Fibroblast of gingiva (primary cell): ENCODE measurements around the gene BORCS5.

Experiments
- DNase-seq: peaks from one replicate; pipeline ENCODE4 v3.0.0-alpha.2; 2011; ENCODE audit warnings: low read depth

Gene BORCS5

GRCh38 chr12:12433203-12433731 is 76.4 kb downstream of the BORCS5 start:
- no peak for DNase-seq

GRCh38 chr12:12436831-12437345 is 80.0 kb downstream of the BORCS5 start:
- no peak for DNase-seq

GRCh38 chr12:12439636-12440035 is 82.8 kb downstream of the BORCS5 start:
- no peak for DNase-seq

- DNase-seq: no peak
These were observed 84.0 kb downstream of the BORCS5 start for GRCh38 chr12:12440784-12441428.

GRCh38 chr12:12441429-12441807 is 84.5 kb downstream of the BORCS5 start:
- DNase-seq: no peak

- DNase-seq: no peak
These were observed 85.1 kb downstream of the BORCS5 start for GRCh38 chr12:12441843-12442461.

- DNase-seq: peak; percentile 28
These were observed 85.7 kb downstream of the BORCS5 start for GRCh38 chr12:12442548-12443071.

- DNase-seq: no peak
These were observed 86.6 kb downstream of the BORCS5 start for GRCh38 chr12:12443431-12443878.

GRCh38 chr12:12445165-12445881 is 88.4 kb downstream of the BORCS5 start:
- DNase-seq: no peak

GRCh38 chr12:12445882-12446181 is 89.0 kb downstream of the BORCS5 start:
- no peak for DNase-seq

GRCh38 chr12:12446786-12447185 is 89.9 kb downstream of the BORCS5 start:
- no peak for DNase-seq

GRCh38 chr12:12447236-12447635 is 90.4 kb downstream of the BORCS5 start:
- no peak for DNase-seq

GRCh38 chr12:12447837-12448236 is 91.0 kb downstream of the BORCS5 start:
- no peak for DNase-seq

GRCh38 chr12:12449533-12450025 is 92.7 kb downstream of the BORCS5 start:
- DNase-seq: peak; percentile 76

- no peak for DNase-seq
These were observed 93.2 kb downstream of the BORCS5 start for GRCh38 chr12:12450043-12450471.

GRCh38 chr12:12451098-12451497 is 94.2 kb downstream of the BORCS5 start:
- DNase-seq: no peak

- DNase-seq: no peak
These were observed 95.5 kb downstream of the BORCS5 start for GRCh38 chr12:12452326-12452902.

- no peak for DNase-seq
These were observed 96.8 kb downstream of the BORCS5 start for GRCh38 chr12:12453635-12454034.

GRCh38 chr12:12454315-12454714 is 97.4 kb downstream of the BORCS5 start:
- no peak for DNase-seq

GRCh38 chr12:12456637-12457036 is 99.8 kb downstream of the BORCS5 start:
- DNase-seq: peak; percentile 14

GRCh38 chr12:12460935-12461922 is 104.4 kb downstream of the BORCS5 start:
- DNase-seq: no peak
